OCI-LY3 (cell line): ENCODE data around the gene FTCD.
"Not testable (repeated sequence)": the region's sequence is repeated elsewhere in the genome, so short reads cannot be mapped to it uniquely, and the experiment has no call there.

Experiments
- H2AFZ ChIP-seq: fragments of 200-600, 300-600 bp; shearing (Covaris generic); 2 replicates; pipeline ENCODE4 v1.6.0; 2014; ENCODE audit warnings: antibody characterized with exemption, low read depth, low read length
- H3K27ac ChIP-seq: fragments of 200-600, 300-600 bp; sonication (generic); 2 replicates; pipeline ENCODE4 v1.5.1; 2014; ENCODE audit warnings: mild to moderate bottlenecking, low read length, moderate library complexity, mixed read lengths
- H3K27me3 ChIP-seq: fragments of 200-600, 300-600 bp; sonication (generic); 2 replicates; pipeline ENCODE4 v1.6.1; 2014; ENCODE audit warnings: low read depth, low read length, mixed read lengths
- H3K36me3 ChIP-seq: fragments of 200-600, 300-600 bp; sonication (generic); replicated peaks from 2 replicates; pipeline ENCODE3; 2014; ENCODE audit warnings: low read depth, low read length, mixed read lengths
- H3K4me1 ChIP-seq: fragments of 300-600, 200-600 bp; sonication (generic); 2 replicates; pipeline ENCODE4 v1.6.1; 2014; ENCODE audit warnings: low read length, mixed read lengths
- H3K4me2 ChIP-seq: fragments of 200-600, 300-600 bp; sonication (generic); 2 replicates; pipeline ENCODE4 v1.6.1; 2014; ENCODE audit warnings: low read length, mixed read lengths
- H3K4me3 ChIP-seq: fragments of 300-600, 200-600 bp; sonication (generic); 2 replicates; pipeline ENCODE4 v1.5.1; 2014; ENCODE audit warnings: antibody characterized with exemption, mild to moderate bottlenecking, low read length, moderate library complexity
- H3K79me2 ChIP-seq: fragments of 300-600, 200-600 bp; shearing (Covaris generic); 2 replicates; pipeline ENCODE4 v1.6.1; 2014; ENCODE audit warnings: mild to moderate bottlenecking, low read length, mixed read lengths
- H3K9ac ChIP-seq: fragments of 300-600, 200-600 bp; shearing (Covaris generic); 2 replicates; pipeline ENCODE4 v1.6.0; 2014; ENCODE audit warnings: mild to moderate bottlenecking, low read length, moderate library complexity
- H3K9me3 ChIP-seq: fragments of 200-600, 300-600 bp; shearing (Covaris generic); 2 replicates; pipeline ENCODE4 v1.6.1; 2014; ENCODE audit warnings: low read length, mixed read lengths; ENCODE audit not compliant: insufficient read depth
- H4K20me1 ChIP-seq: fragments of 200-600, 300-600 bp; sonication (generic); 2 replicates; pipeline ENCODE4 v1.6.1; 2016; ENCODE audit warnings: low read length, mixed read lengths; ENCODE audit not compliant: insufficient read depth
- EZH2phosphoT487 ChIP-seq: fragments of 200-600 bp; shearing (Covaris generic); IDR thresholded peaks from 2 replicates; pipeline ENCODE4 v1.6.1; 2018; ENCODE audit warnings: antibody characterized with exemption, mixed run types, low read depth
- TF ChIP-seq, protein P1 (sequence below): fragments of 200-600, 300-600 bp; sonication (generic); IDR thresholded peaks from 2 replicates; pipeline ENCODE4 v1.5.1; 2014; ENCODE audit warnings: antibody characterized with exemption, low read length, low read depth

FTCD gene

GRCh38 chr21:46173573-46173972 is 18.2 kb upstream of the FTCD start:
- H3K79me2 ChIP-seq = no peaks in the 10 kb centered on the region
- no peak for TF ChIP-seq EZH2phosphoT487
- TF ChIP-seq, protein P1, sequence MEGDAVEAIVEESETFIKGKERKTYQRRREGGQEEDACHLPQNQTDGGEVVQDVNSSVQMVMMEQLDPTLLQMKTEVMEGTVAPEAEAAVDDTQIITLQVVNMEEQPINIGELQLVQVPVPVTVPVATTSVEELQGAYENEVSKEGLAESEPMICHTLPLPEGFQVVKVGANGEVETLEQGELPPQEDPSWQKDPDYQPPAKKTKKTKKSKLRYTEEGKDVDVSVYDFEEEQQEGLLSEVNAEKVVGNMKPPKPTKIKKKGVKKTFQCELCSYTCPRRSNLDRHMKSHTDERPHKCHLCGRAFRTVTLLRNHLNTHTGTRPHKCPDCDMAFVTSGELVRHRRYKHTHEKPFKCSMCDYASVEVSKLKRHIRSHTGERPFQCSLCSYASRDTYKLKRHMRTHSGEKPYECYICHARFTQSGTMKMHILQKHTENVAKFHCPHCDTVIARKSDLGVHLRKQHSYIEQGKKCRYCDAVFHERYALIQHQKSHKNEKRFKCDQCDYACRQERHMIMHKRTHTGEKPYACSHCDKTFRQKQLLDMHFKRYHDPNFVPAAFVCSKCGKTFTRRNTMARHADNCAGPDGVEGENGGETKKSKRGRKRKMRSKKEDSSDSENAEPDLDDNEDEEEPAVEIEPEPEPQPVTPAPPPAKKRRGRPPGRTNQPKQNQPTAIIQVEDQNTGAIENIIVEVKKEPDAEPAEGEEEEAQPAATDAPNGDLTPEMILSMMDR = no peak
- no peaks in the 10 kb centered on the region for H4K20me1 ChIP-seq

DNA sequence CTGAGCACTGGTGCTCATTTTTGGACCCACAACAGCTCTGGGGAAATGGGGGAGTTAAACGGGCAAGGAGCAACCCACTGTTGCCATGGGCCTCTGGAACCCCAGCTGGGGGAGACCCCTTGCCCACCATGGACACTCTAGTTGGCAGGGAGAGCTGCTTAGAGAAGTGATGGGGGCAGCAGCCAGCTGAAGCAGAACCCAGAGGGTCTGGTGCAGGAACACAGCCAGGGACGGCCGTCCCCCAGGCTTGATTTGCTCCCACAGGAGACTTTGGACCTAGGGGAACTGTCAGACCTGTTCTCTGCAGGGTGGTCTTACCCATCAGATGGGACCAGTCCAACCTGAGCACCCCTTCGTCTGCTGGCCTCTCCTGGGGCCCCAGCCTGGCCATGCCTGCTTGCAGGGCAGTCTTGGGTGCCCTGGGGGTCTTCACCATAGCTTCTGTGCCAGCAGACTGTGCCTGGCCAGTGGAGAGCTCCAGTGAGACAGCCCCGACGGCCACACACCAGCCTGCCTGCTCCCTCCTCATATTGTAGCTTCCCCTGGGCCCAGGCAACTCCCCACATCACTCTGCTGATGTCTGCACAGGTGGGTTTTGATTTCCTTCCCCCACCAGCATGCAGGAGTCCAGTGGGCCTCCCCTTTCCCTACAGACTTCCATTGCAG is 17.6 kb upstream of the FTCD start:
- Histone ChIP-seq H3K4me1 (no peaks in the 10 kb centered on the region), H3K4me3 (no peak overlapping the region), H3K36me3 (no peaks in the 10 kb centered on the region), H3K27me3 (no peaks in the 10 kb centered on the region), H4K20me1 (no peaks in the 10 kb centered on the region), H3K4me2 (no peak overlapping the region), H3K9ac (no peak overlapping the region), H3K9me3 (no peaks in the 10 kb centered on the region), H3K79me2 (no peaks in the 10 kb centered on the region), H3K27ac (no peak overlapping the region), H2AFZ (no peak overlapping the region)
- TF ChIP-seq, protein P1 = no peak
- TF ChIP-seq EZH2phosphoT487 = no peak

More at GRCh38 chr21:46173573-46173972, 18.2 kb upstream of the FTCD start:
- Histone ChIP-seq H3K27me3 (no peaks in the 10 kb centered on the region), H3K9ac (no peak overlapping the region), H3K9me3 (no peaks in the 10 kb centered on the region), H3K27ac (no peak overlapping the region), H3K4me3 (no peak overlapping the region), H3K4me2 (no peak overlapping the region), H2AFZ (no peak overlapping the region), H3K4me1 (no peaks in the 10 kb centered on the region), H3K36me3 (no peaks in the 10 kb centered on the region)

- Histone ChIP-seq H3K4me3 (no peak overlapping the region), H3K27ac (no peak overlapping the region), H3K79me2 (no peaks in the 10 kb centered on the region), H3K4me2 (no peak overlapping the region), H4K20me1 (no peaks in the 10 kb centered on the region), H3K36me3 (no peaks in the 10 kb centered on the region), H3K9me3 (no peaks in the 10 kb centered on the region), H3K9ac (no peak overlapping the region), H3K27me3 (no peaks in the 10 kb centered on the region), H2AFZ (no peak overlapping the region), H3K4me1 (no peaks in the 10 kb centered on the region)
- TF ChIP-seq EZH2phosphoT487 = no peak
- TF ChIP-seq, protein P1 = no peak
Measured at GRCh38 chr21:46171996-46172862, 16.9 kb upstream of the FTCD start.

- Histone ChIP-seq H3K79me2 (no peaks in the 10 kb centered on the region), H2AFZ (no peak overlapping the region), H3K27ac (no peak overlapping the region), H3K36me3 (no peaks in the 10 kb centered on the region), H3K27me3 (no peaks in the 10 kb centered on the region), H3K4me2 (no peak overlapping the region), H3K9me3 (no peaks in the 10 kb centered on the region), H3K4me3 (no peak overlapping the region), H3K4me1 (no peaks in the 10 kb centered on the region), H3K9ac (no peak overlapping the region), H4K20me1 (no peaks in the 10 kb centered on the region)
- TF ChIP-seq, protein P1 = no peak
- TF ChIP-seq EZH2phosphoT487 = no peak
Measured at GRCh38 chr21:46171585-46171984, 16.2 kb upstream of the FTCD start.

DNA sequence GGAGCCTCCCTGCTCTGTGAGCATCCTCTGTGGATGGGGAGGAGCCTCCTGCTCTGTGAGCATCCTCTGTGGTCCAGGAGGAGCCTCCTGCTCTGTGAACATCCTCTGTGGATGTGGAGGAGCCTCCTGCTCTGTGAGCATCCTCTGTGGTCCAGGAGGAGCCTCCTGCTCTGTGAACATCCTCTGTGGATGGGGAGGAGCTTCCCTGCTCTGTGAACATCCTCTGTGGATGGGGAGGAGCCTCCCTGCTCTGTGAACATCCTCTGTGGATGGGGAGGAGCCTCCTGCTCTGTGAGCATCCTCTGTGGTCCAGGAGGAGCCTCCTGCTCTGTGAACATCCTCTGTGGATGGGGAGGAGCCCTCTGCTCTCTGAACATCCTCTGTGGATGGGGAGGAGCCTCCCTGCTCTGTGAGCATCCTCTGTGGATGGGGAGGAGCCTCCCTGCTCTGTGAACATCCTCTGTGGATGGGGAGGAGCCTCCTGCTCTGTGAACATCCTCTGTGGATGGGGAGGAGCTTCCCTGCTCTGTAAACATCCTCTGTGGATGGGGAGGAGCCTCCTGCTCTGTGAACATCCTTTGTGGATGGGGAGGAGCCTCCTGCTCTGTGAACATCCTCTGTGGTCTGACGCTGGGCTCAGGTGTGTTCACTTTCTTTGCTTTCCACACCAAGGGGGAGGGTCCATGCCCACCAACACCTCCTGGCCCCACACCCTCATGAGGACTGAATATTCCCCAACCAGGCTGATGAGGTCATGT is 15.2 kb upstream of the FTCD start:
- H3K4me2 ChIP-seq, H3K79me2 ChIP-seq, H4K20me1 ChIP-seq, H2AFZ ChIP-seq, H3K9me3 ChIP-seq, H3K9ac ChIP-seq, H3K36me3 ChIP-seq, H3K27me3 ChIP-seq, H3K4me1 ChIP-seq, H3K27ac ChIP-seq, H3K4me3 ChIP-seq: not testable (repeated sequence)
